ENCODE results near the gene SEC61B. TPM values are rescaled to one million over a fixed set of nuclear protein-coding genes. Genes with fewer than 3 reads are reported as not detected.

The SEC61B gene
- total RNA-seq, 6 donors from 2014 or later = 26.2 to 128 (median 95.7) TPM

- no peaks in the 10 kb centered on the region for H3K9me3 ChIP-seq
- DNase-seq = peak; percentile 54 to 87
- 35% methylated on average over 27 to 29 of the region's 29 CpGs for WGBS, 2 donors
- no peaks in the 10 kb centered on the region for H3K36me3 ChIP-seq
- TF ChIP-seq CTCF (IDR thresholded peaks at IDR 0.05) = peak; percentile 79 to 94 (median 91)
- TF ChIP-seq EP300 (IDR thresholded peaks at IDR 0.05) = no peak
- no peaks in the 10 kb centered on the region for H3K27me3 ChIP-seq
- peaks cover 5 to 14% (median 10%) of the 10 kb centered on the region in 4 donors for H3K4me1 ChIP-seq
- ATAC-seq (ENCODE audit: low FRiP score in 2 of 2) = peak; percentile 91 to 95
- H3K4me3 ChIP-seq = peak overlapping the region in 3 of 4 donors; percentile 10 to 37 (median 29)
- peak overlapping the region; percentile 23 to 52 (median 34) for H3K27ac ChIP-seq
Observed at GRCh38 chr9:99184475-99185347, 37.4 kb upstream of the SEC61B start.

DNA sequence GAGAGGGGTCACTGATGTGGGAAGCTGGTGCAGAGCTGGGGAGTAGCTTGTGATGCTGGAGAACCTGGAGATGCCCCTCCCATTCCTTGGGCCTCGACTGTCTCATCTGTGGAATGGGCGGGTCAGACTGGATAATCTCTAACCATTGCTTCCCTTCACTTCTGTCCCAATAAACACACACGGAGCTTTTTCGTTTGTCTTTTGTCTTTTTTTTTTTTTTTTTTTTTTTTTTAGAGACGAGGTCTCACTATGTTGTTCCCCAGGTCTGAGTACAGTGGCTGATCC is 36.8 kb upstream of the SEC61B start:
- Histone ChIP-seq H3K9me3 (no peaks in the 10 kb centered on the region), H3K27me3 (no peaks in the 10 kb centered on the region), H3K4me3 (no peak overlapping the region), H3K27ac (no peak overlapping the region), H3K4me1 (peaks cover 5 to 14% (median 10%) of the 10 kb centered on the region in 4 donors), H3K36me3 (no peaks in the 10 kb centered on the region)
- TF ChIP-seq POLR2A (IDR thresholded peaks at IDR 0.05) = no peak
- TF ChIP-seq POLR2AphosphoS5 (IDR thresholded peaks at IDR 0.05) = no peak
- TF ChIP-seq CTCF (IDR thresholded peaks at IDR 0.05) = no peak
- TF ChIP-seq EP300 (IDR thresholded peaks at IDR 0.05) = no peak
- no peak for DNase-seq
- no peak for ATAC-seq (ENCODE audit: low FRiP score in 2 of 2)
- WGBS, 2 donors = 81 to 84% methylated on average over 5 of the region's 5 CpGs

GRCh38 chr9:99185934-99186333 is 36.1 kb upstream of the SEC61B start:
- peaks cover 5 to 14% (median 10%) of the 10 kb centered on the region in 4 donors for H3K4me1 ChIP-seq
- ATAC-seq (ENCODE audit: low FRiP score in 2 of 2) (no peak), DNase-seq (no peak)
- 93 to 95% methylated on average over 5 of the region's 5 CpGs for WGBS, 2 donors
- no peak overlapping the region for H3K27ac ChIP-seq
- TF ChIP-seq POLR2AphosphoS5 (IDR thresholded peaks at IDR 0.05) = no peak
- no peak for TF ChIP-seq CTCF (IDR thresholded peaks at IDR 0.05)
- TF ChIP-seq EP300 (IDR thresholded peaks at IDR 0.05) = no peak
- TF ChIP-seq POLR2A (IDR thresholded peaks at IDR 0.05) = no peak
- no peak overlapping the region for H3K4me3 ChIP-seq
- H3K9me3 ChIP-seq = no peaks in the 10 kb centered on the region
- H3K27me3 ChIP-seq = no peaks in the 10 kb centered on the region
- H3K36me3 ChIP-seq = no peaks in the 10 kb centered on the region

DNA sequence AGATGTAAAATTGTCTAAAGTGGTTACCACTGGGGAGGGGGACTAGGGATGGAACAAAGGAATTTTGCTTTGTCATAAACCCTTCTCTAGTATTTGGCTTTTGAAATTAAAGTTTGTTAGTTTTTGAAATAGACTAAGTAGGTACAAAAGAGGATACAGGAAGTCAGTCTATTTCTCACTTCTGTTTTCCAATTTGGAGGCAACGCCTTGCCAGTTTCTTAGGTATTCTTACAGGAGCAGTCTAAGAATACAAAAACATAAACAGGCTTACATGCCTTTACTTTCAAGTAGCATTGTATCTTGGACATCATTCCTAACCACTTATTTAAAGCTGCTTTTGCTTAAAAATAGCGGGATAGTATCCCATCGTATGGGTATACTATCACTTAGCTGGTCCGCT is 34.8 kb upstream of the SEC61B start:
- TF ChIP-seq EP300 (IDR thresholded peaks at IDR 0.05) (no peak), POLR2AphosphoS5 (IDR thresholded peaks at IDR 0.05) (no peak), CTCF (IDR thresholded peaks at IDR 0.05) (no peak), POLR2A (IDR thresholded peaks at IDR 0.05) (no peak)
- 77 to 84% methylated on average over 4 of the region's 4 CpGs for WGBS, 2 donors
- DNase-seq = no peak
- Histone ChIP-seq H3K36me3 (no peaks in the 10 kb centered on the region), H3K27ac (no peak overlapping the region), H3K27me3 (no peaks in the 10 kb centered on the region), H3K4me3 (no peak overlapping the region), H3K9me3 (no peaks in the 10 kb centered on the region), H3K4me1 (peaks cover 5 to 14% (median 10%) of the 10 kb centered on the region in 4 donors)
- no peak for ATAC-seq (ENCODE audit: low FRiP score in 2 of 2)

GRCh38 chr9:99189186-99189585 is 32.9 kb upstream of the SEC61B start:
- WGBS, 2 donors = 53 to 93% methylated on average over 2 of the region's 2 CpGs
- no peaks in the 10 kb centered on the region for H3K36me3 ChIP-seq
- no peak overlapping the region for H3K4me3 ChIP-seq
- DNase-seq (no peak), ATAC-seq (ENCODE audit: low FRiP score in 2 of 2) (no peak)
- TF ChIP-seq CTCF (IDR thresholded peaks at IDR 0.05) (no peak), POLR2AphosphoS5 (IDR thresholded peaks at IDR 0.05) (no peak), EP300 (IDR thresholded peaks at IDR 0.05) (no peak), POLR2A (IDR thresholded peaks at IDR 0.05) (no peak)
- peaks cover 5 to 10% (median 9%) of the 10 kb centered on the region in 4 donors for H3K4me1 ChIP-seq
- no peaks in the 10 kb centered on the region for H3K9me3 ChIP-seq
- H3K27ac ChIP-seq = no peak overlapping the region
- no peaks in the 10 kb centered on the region for H3K27me3 ChIP-seq

Measured in upper lobe of left lung (tissue), 6 donors.